Keratinocyte (primary cell): ENCODE results near the gene TMEM184C. TPM values are rescaled to one million over a fixed set of nuclear protein-coding genes. Genes with fewer than 3 reads are reported as not detected.

ENCODE experiments used
- DNase-seq: peaks from one replicate; pipeline ENCODE4 v3.0.0-alpha.2; 2011; ENCODE audit warnings: low read depth, missing footprints, low spot score
- FAIRE-seq: peaks from 2 replicates; lab custom pipeline; 2011; peaks lifted over from hg19 to GRCh38; lab: Jason Lieb, UNC
- H2AFZ ChIP-seq: 2 replicates; pipeline ENCODE4 v1.6.0; 2012; ENCODE audit warnings: low read length, control low read depth, inconsistent platforms; ENCODE audit not compliant: control insufficient read depth
- H3K27ac ChIP-seq: 2 replicates; pipeline ENCODE4 v1.5.1; 2011; ENCODE audit warnings: low read length; ENCODE audit not compliant: control insufficient read depth, insufficient read depth
- H3K27me3 ChIP-seq: 3 replicates; pipeline ENCODE4 v1.6.0; 2011; ENCODE audit warnings: low read length; ENCODE audit not compliant: control insufficient read depth, insufficient read depth; ENCODE audit errors: extremely low read depth
- H3K36me3 ChIP-seq, 2 experiments: 2 replicates in 1 of 2; 3 replicates in 1 of 2; pipeline ENCODE4 v1.5.1; 2011; ENCODE audit warnings: low read length in 2 of 2, mild to moderate bottlenecking in 1 of 2; ENCODE audit not compliant: control insufficient read depth in 2 of 2, insufficient read depth in 2 of 2; ENCODE audit errors: extremely low read depth in 1 of 2
- H3K4me1 ChIP-seq: 3 replicates; pipeline ENCODE4 v1.5.1; 2011; ENCODE audit warnings: low read length; ENCODE audit not compliant: control insufficient read depth, insufficient read depth; ENCODE audit errors: extremely low read depth
- H3K4me2 ChIP-seq: 3 replicates; pipeline ENCODE4 v1.6.0; 2011; ENCODE audit warnings: low read depth, low read length; ENCODE audit not compliant: control insufficient read depth, insufficient read depth; ENCODE audit errors: extremely low read depth
- H3K4me3 ChIP-seq, 3 experiments: fragments of 200-600 bp in 1 of 3; sonication (generic) in 1 of 3; 2 replicates in 2 of 3; 3 replicates in 1 of 3; pipeline ENCODE4 v1.5.1; 2011 to 2016; ENCODE audit warnings: low read length in 3 of 3, mild to moderate bottlenecking in 3 of 3, control low read depth in 2 of 3, inconsistent platforms in 1 of 3, low read depth in 1 of 3, mixed read lengths in 1 of 3, mixed run types in 1 of 3, moderate library complexity in 1 of 3; ENCODE audit not compliant: control insufficient read depth in 2 of 3, insufficient read depth in 2 of 3; ENCODE audit errors: extremely low read depth in 1 of 3
- H3K79me2 ChIP-seq: 2 replicates; pipeline ENCODE4 v1.6.0; 2012; ENCODE audit warnings: low read length; ENCODE audit not compliant: control insufficient read depth, insufficient read depth
- H3K9ac ChIP-seq: 3 replicates; pipeline ENCODE4 v1.6.0; 2011; ENCODE audit warnings: low read length; ENCODE audit not compliant: control insufficient read depth, insufficient read depth; ENCODE audit errors: extremely low read depth
- H3K9me1 ChIP-seq: 3 replicates; pipeline ENCODE4 v1.6.0; 2011; ENCODE audit warnings: low read length; ENCODE audit not compliant: control insufficient read depth, insufficient read depth; ENCODE audit errors: extremely low read depth
- H3K9me3 ChIP-seq: 2 replicates; pipeline ENCODE4 v1.5.1; 2012; ENCODE audit warnings: low read depth, low read length; ENCODE audit not compliant: control insufficient read depth
- H4K20me1 ChIP-seq: 3 replicates; pipeline ENCODE4 v1.6.0; 2011; ENCODE audit warnings: low read length; ENCODE audit not compliant: control insufficient read depth, insufficient read depth; ENCODE audit errors: extremely low read depth
- CTCF ChIP-seq, 3 experiments: IDR thresholded peaks in 1 of 3; conservative IDR thresholded peaks in 1 of 3; optimal IDR thresholded peaks in 1 of 3; 2 replicates in 2 of 3; 3 replicates in 1 of 3; pipeline versions ENCODE3 to v1.5.1; 2011; ENCODE audit warnings: low read length in 3 of 3, mild to moderate bottlenecking in 3 of 3, moderate library complexity in 2 of 3, control low read depth in 1 of 3, inconsistent platforms in 1 of 3; ENCODE audit not compliant: insufficient read depth in 2 of 3; ENCODE audit errors: extremely low read depth in 1 of 3
- EZH2 ChIP-seq: IDR thresholded peaks from one replicate; pipeline ENCODE4 v1.6.1; 2012; ENCODE audit warnings: inconsistent platforms, mild to moderate bottlenecking, low read length, moderate library complexity
- dilution Hi-C: fragments of 300-500 bp; cut with MboI; formaldehyde crosslinking; loops from one replicate; pipeline ENCODE4 v1.7.0; 2020; ENCODE audit warnings: low sequenced_read_pairs; ENCODE audit not compliant: extremely low pct_ligation_motif_present
- polyA plus RNA-seq, 5 experiments: library from polyadenylated mRNA; depleted of rRNA in 3 of 5; stranded (reverse) in 3 of 5; stranded (forward) in 1 of 5; unstranded in 1 of 5; fragments of >200 nt; gene quantifications; 1 replicate in 1 of 5; 2 replicates in 3 of 5; 3 replicates in 1 of 5; pipeline versions ENCODE4 v1.2.1 to v1.2.3, GENCODE V29; 2011 to 2012; ENCODE audit warnings: missing spikeins in 2 of 5, low read depth in 1 of 5, low replicate concordance in 1 of 5

The TMEM184C gene
- polyA plus RNA-seq, 1 donor (not counting 4 experiments of a cell fraction or from before 2014, with no cell fraction given) = 32.2 TPM

GRCh38 chr4:147629783-147630730 is 12.9 kb downstream of the TMEM184C start:
- Histone ChIP-seq H3K36me3 (peaks cover 7 to 9% of the 10 kb centered on the region in 2 experiments), H2AFZ (no peak overlapping the region), H3K79me2 (no peaks in the 10 kb centered on the region), H3K4me2 (no peak overlapping the region), H3K27me3 (no peaks in the 10 kb centered on the region), H4K20me1 (no peaks in the 10 kb centered on the region), H3K9me3 (no peaks in the 10 kb centered on the region), H3K9ac (no peak overlapping the region), H3K9me1 (no peaks in the 10 kb centered on the region), H3K4me3 (no peak overlapping the region), H3K27ac (no peak overlapping the region), H3K4me1 (no peaks in the 10 kb centered on the region)
- dilution Hi-C loops = no loop called here
- TF ChIP-seq CTCF (optimal IDR thresholded peaks at IDR 0.05 in 1 of 3, IDR thresholded peaks at IDR 0.05 in 1 of 3, conservative IDR thresholded peaks at IDR 0.05 in 1 of 3; ENCODE audit: extremely low read depth in 1 of 3, insufficient read depth in 2 of 3, low read length in 3 of 3) (no peak), EZH2 (no peak)
- DNase-seq = no peak
- no peak for FAIRE-seq

- Histone ChIP-seq H3K27ac (no peak overlapping the region), H3K9ac (no peak overlapping the region), H3K4me3 (no peak overlapping the region), H4K20me1 (no peaks in the 10 kb centered on the region), H3K27me3 (no peaks in the 10 kb centered on the region), H3K4me1 (no peaks in the 10 kb centered on the region), H3K9me3 (no peaks in the 10 kb centered on the region), H3K9me1 (no peaks in the 10 kb centered on the region), H3K79me2 (no peaks in the 10 kb centered on the region), H2AFZ (no peak overlapping the region), H3K4me2 (no peak overlapping the region), H3K36me3 (peaks cover 4 to 5% of the 10 kb centered on the region in 2 experiments)
- dilution Hi-C loops = no loop called here
- TF ChIP-seq CTCF (optimal IDR thresholded peaks at IDR 0.05 in 1 of 3, IDR thresholded peaks at IDR 0.05 in 1 of 3, conservative IDR thresholded peaks at IDR 0.05 in 1 of 3; ENCODE audit: extremely low read depth in 1 of 3, insufficient read depth in 2 of 3, low read length in 3 of 3) (no peak), EZH2 (no peak)
- no peak for FAIRE-seq
- DNase-seq = no peak
These were observed 15.9 kb downstream of the TMEM184C start for GRCh38 chr4:147633113-147633512.
